GM12878 (cell line): ENCODE data around the gene TSSK2. TPM values are rescaled to one million over a fixed set of nuclear protein-coding genes. Genes with fewer than 3 reads are reported as not detected.

Experiments used
- ATAC-seq: fragments of 200-7000 bp; cut with Tn5 transposase; 3 replicates; pipeline ENCODE4 v1.9.1; 2020; ENCODE audit warnings: mild to moderate bottlenecking, moderate library complexity
- BruUV-seq: library from RNA; stranded (reverse); fragments of 400-500 nt; replicated peaks from 2 replicates; lab custom pipeline; 2021; lab: Mats Ljungman, UMichigan
- CTCF ChIA-PET: fragments of 300-600 bp; sonication (Branson Sonifier 250); formaldehyde crosslinking; extraction: SDS; loops from one replicate; lab custom pipeline; 2021; ENCODE audit warnings: inconsistent platforms; lab: Yijun Ruan, JAX
- POLR2A ChIA-PET: fragments of 350-600 bp; formaldehyde crosslinking; extraction: SDS; loops from one replicate; lab custom pipeline; 2021; ENCODE audit warnings: inconsistent platforms; lab: Charles Lee
- RAD21 ChIA-PET: fragments of 300-600 bp; sonication (Branson Sonifier 250); formaldehyde crosslinking; loops from one replicate; lab custom pipeline; 2023; ENCODE audit warnings: antibody characterized with exemption; ENCODE audit not compliant: unreplicated experiment; lab: Charles Lee
- SMC1A ChIA-PET: fragments of 300-600 bp; sonication (Branson Sonifier 250); formaldehyde crosslinking; loops from one replicate; lab custom pipeline; 2023; ENCODE audit not compliant: unreplicated experiment, uncharacterized antibody; lab: Charles Lee
- DNase-seq: peaks from one replicate; pipeline ENCODE4 v3.0.0-alpha.2; 2011; ENCODE audit warnings: low read depth, low spot score
- FAIRE-seq: peaks from 3 replicates; lab custom pipeline; 2011; peaks lifted over from hg19 to GRCh38; lab: Jason Lieb, UNC
- H2AFZ ChIP-seq: 2 replicates; pipeline ENCODE4 v1.6.0; 2011; ENCODE audit warnings: low read depth, low read length, control low read depth; ENCODE audit not compliant: control insufficient read depth
- H3K27ac ChIP-seq: 2 replicates; pipeline ENCODE4 v1.5.1; 2011; ENCODE audit warnings: control low read depth; ENCODE audit not compliant: control insufficient read depth, insufficient read depth
- H3K27me3 ChIP-seq, 2 experiments: replicated peaks in 1 of 2; 2 replicates each; pipeline versions ENCODE4 v1.6.0 to v1.6.1; 2011; ENCODE audit warnings: low read length in 1 of 2; ENCODE audit not compliant: control insufficient read depth in 2 of 2, insufficient read depth in 2 of 2
- H3K36me3 ChIP-seq, 2 experiments: 2 replicates each; pipeline ENCODE4 v1.5.1; 2011; ENCODE audit warnings: low read length in 1 of 2; ENCODE audit not compliant: control insufficient read depth in 2 of 2, insufficient read depth in 2 of 2
- H3K4me1 ChIP-seq: 2 replicates; pipeline ENCODE4 v1.6.1; 2011; ENCODE audit warnings: mild to moderate bottlenecking, low read length, moderate library complexity, mixed read lengths; ENCODE audit not compliant: control insufficient read depth, insufficient read depth
- H3K4me2 ChIP-seq: 2 replicates; pipeline ENCODE4 v1.6.0; 2011; ENCODE audit warnings: control low read depth; ENCODE audit not compliant: control insufficient read depth, insufficient read depth
- H3K4me3 ChIP-seq: fragments of 200-600 bp; sonication (generic); 2 replicates; pipeline ENCODE4 v1.5.1; 2016
- H3K79me2 ChIP-seq: 2 replicates; pipeline ENCODE4 v1.6.0; 2011; ENCODE audit warnings: low read length; ENCODE audit not compliant: control insufficient read depth, insufficient read depth
- H3K9ac ChIP-seq: 2 replicates; pipeline ENCODE4 v1.8.0; 2011; ENCODE audit warnings: low read length, control low read depth, mixed read lengths; ENCODE audit not compliant: control insufficient read depth, insufficient read depth
- H3K9me3 ChIP-seq: replicated peaks from 3 replicates; pipeline ENCODE4 v1.5.1; 2011; ENCODE audit warnings: mild to moderate bottlenecking, low read length; ENCODE audit not compliant: control insufficient read depth, insufficient read depth
- H4K20me1 ChIP-seq: 2 replicates; pipeline ENCODE4 v1.6.0; 2011; ENCODE audit not compliant: control insufficient read depth, insufficient read depth
- BACH1 ChIP-seq: fragments of 450-650 bp; IDR thresholded peaks from 2 replicates; pipeline ENCODE4 v1.6.1; 2017; ENCODE audit warnings: mild to moderate bottlenecking, borderline replicate concordance
- BHLHE40 ChIP-seq, 2 experiments: fragments of 450-650 bp in 1 of 2; IDR thresholded peaks; 2 replicates each; pipeline ENCODE4 v1.6.1; 2011 to 2017; ENCODE audit warnings: low read depth in 2 of 2, borderline replicate concordance in 1 of 2, improper control_type of control experiment in 1 of 2, low read length in 1 of 2, mild to moderate bottlenecking in 1 of 2
- FOXK2 ChIP-seq: fragments of 450-650 bp; IDR thresholded peaks from 2 replicates; pipeline ENCODE4 v1.6.1; 2017; ENCODE audit warnings: mild to moderate bottlenecking, moderate library complexity
- HDAC6 ChIP-seq: fragments of 200-600 bp; sonication (generic); IDR thresholded peaks from one replicate; pipeline ENCODE4 v1.8.0; 2017; ENCODE audit warnings: antibody characterized with exemption; ENCODE audit not compliant: unreplicated experiment
- NKRF ChIP-seq: fragments of 450-650 bp; conservative IDR thresholded peaks from 2 replicates; pipeline ENCODE4 v1.6.1; 2017; ENCODE audit warnings: mild to moderate bottlenecking, moderate library complexity
- RAD21 ChIP-seq: IDR thresholded peaks from 2 replicates; pipeline ENCODE4 v1.6.1; 2011; ENCODE audit warnings: mild to moderate bottlenecking, low read depth, low read length, moderate library complexity; ENCODE audit not compliant: insufficient read depth
- SPI1 ChIP-seq: IDR thresholded peaks from 2 replicates; pipeline ENCODE4 v1.6.1; 2011; ENCODE audit warnings: low read depth, mild to moderate bottlenecking, low read length, moderate library complexity, borderline replicate concordance; ENCODE audit not compliant: insufficient read depth
- SRF ChIP-seq, 2 experiments: IDR thresholded peaks; 2 replicates each; pipeline ENCODE4 v1.6.1; 2011; ENCODE audit warnings: low read depth in 2 of 2, low read length in 2 of 2, mild to moderate bottlenecking in 1 of 2, moderate library complexity in 1 of 2
- TARDBP ChIP-seq: IDR thresholded peaks from 2 replicates; pipeline ENCODE4 v1.6.1; 2016; ENCODE audit warnings: borderline replicate concordance
- ZNF274 ChIP-seq: IDR thresholded peaks from one replicate; pipeline ENCODE4 v1.8.0; 2011; ENCODE audit not compliant: insufficient read length, insufficient read depth
- WGBS: methylation state at CpG from one replicate; pipeline ENCODE4 v1.1.6; 2016; ENCODE audit warnings: low lambda C conversion rate; ENCODE audit not compliant: insufficient replicate concordance, insufficient coverage; ENCODE audit errors: missing lambda C conversion rate; 5-methylcytosine and 5-hydroxymethylcytosine counted together
- in situ Hi-C: fragments of 300-500 bp; cut with MboI; formaldehyde crosslinking; loops from 9 replicates; pipeline ENCODE4 v1.14.3; 2018; ENCODE audit warnings: mixed read lengths
- intact Hi-C: fragments of 100-400 bp; cut with micrococcal nuclease; formaldehyde crosslinking; loops from one replicate; pipeline ENCODE4 v1.14.2; 2022; ENCODE audit not compliant: unreplicated experiment
- polyA plus RNA-seq, 11 experiments: library from polyadenylated mRNA; depleted of rRNA in 4 of 11; unstranded in 6 of 11; stranded (reverse) in 5 of 11; fragments of >200 nt; fragmentation: Nextera tagmentation in 4 of 11; fragmentation: Illumina TruSeq in 1 of 11; extraction: Ambion mirVana in 4 of 11; extraction: Trizol in 1 of 11; gene quantifications; 1 replicate in 1 of 11; 2 replicates in 10 of 11; pipeline versions ENCODE4 v1.2.1 to v1.2.3, GENCODE V29; 2011 to 2016; ENCODE audit warnings: inconsistent platforms in 2 of 11, missing spikeins in 2 of 11, low read depth in 1 of 11
- total RNA-seq, 4 experiments: library from RNA; depleted of rRNA in 3 of 4; stranded (reverse); fragments of >200 nt in 3 of 4; fragmentation: Illumina TruSeq in 1 of 4; extraction: Trizol in 1 of 4; gene quantifications; 2 replicates each; pipeline versions ENCODE4 v1.2.1 to v1.2.3, GENCODE V29; 2013 to 2021
- TF ChIP-seq, protein P1 (sequence below): IDR thresholded peaks from 2 replicates; pipeline ENCODE4 v1.6.1; 2012; ENCODE audit warnings: low read length, inconsistent platforms
- TF ChIP-seq, protein P2 (sequence below): IDR thresholded peaks from 2 replicates; pipeline ENCODE4 v1.6.1; 2011; ENCODE audit warnings: mild to moderate bottlenecking, low read depth, low read length, moderate library complexity; ENCODE audit not compliant: insufficient replicate concordance

TSSK2 gene
- total and polyA plus RNA-seq, 10 of the 15 experiments (the other 5 are each of a cell fraction or from before 2014, with no cell fraction given): 0.03 to 0.17 TPM; not detected in 8

- no peak overlapping the region for H2AFZ ChIP-seq
- no peak overlapping the region for H3K4me3 ChIP-seq
- no peak overlapping the region for H3K27ac ChIP-seq
- POLR2A ChIA-PET: no interaction called here
- no peaks in the 10 kb centered on the region for H3K9me3 ChIP-seq
- H3K9ac ChIP-seq: no peak overlapping the region
- in situ Hi-C loops: no loop called here
- no peak for TF ChIP-seq NKRF
- no peak for TF ChIP-seq BACH1
- no peak for TF ChIP-seq BHLHE40 (IDR thresholded peaks at IDR 0.05; ENCODE audit: borderline replicate concordance in 1 of 2, low read depth in 2 of 2, low read length in 1 of 2)
- no peak for TF ChIP-seq SPI1
- TF ChIP-seq, protein P1, sequence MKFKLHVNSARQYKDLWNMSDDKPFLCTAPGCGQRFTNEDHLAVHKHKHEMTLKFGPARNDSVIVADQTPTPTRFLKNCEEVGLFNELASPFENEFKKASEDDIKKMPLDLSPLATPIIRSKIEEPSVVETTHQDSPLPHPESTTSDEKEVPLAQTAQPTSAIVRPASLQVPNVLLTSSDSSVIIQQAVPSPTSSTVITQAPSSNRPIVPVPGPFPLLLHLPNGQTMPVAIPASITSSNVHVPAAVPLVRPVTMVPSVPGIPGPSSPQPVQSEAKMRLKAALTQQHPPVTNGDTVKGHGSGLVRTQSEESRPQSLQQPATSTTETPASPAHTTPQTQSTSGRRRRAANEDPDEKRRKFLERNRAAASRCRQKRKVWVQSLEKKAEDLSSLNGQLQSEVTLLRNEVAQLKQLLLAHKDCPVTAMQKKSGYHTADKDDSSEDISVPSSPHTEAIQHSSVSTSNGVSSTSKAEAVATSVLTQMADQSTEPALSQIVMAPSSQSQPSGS: no peak
- TF ChIP-seq RAD21: no peak
- TF ChIP-seq, protein P2, sequence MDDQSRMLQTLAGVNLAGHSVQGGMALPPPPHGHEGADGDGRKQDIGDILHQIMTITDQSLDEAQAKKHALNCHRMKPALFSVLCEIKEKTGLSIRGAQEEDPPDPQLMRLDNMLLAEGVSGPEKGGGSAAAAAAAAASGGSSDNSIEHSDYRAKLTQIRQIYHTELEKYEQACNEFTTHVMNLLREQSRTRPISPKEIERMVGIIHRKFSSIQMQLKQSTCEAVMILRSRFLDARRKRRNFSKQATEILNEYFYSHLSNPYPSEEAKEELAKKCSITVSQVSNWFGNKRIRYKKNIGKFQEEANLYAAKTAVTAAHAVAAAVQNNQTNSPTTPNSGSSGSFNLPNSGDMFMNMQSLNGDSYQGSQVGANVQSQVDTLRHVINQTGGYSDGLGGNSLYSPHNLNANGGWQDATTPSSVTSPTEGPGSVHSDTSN: no peak
- TF ChIP-seq TARDBP: no peak
- TF ChIP-seq FOXK2: no peak
- no peak for TF ChIP-seq SRF (IDR thresholded peaks at IDR 0.05; ENCODE audit: low read depth in 2 of 2, low read length in 2 of 2)
- no peak for TF ChIP-seq HDAC6
- TF ChIP-seq ZNF274: no peak
- RAD21 ChIA-PET: no interaction called here
- no TSS peak for BruUV-seq
- H3K4me2 ChIP-seq: no peak overlapping the region
- H4K20me1 ChIP-seq: no peaks in the 10 kb centered on the region
- peaks cover 3 to 7% of the 10 kb centered on the region in 2 experiments; a peak in 3 of 4 replicates for H3K36me3 ChIP-seq
- no peaks in the 10 kb centered on the region for H3K4me1 ChIP-seq
- SMC1A ChIA-PET: interaction anchor here (1.0 to 1.1 kb wide), 2 partner anchors 9 to 13 kb away, joined by 3 read pairs; no protein-coding TSS in a partner anchor
- DNase-seq: no peak
- no peak for ATAC-seq
- CTCF ChIA-PET: interaction anchor here (0.8 kb wide), 1 partner anchor 50 kb away, joined by 3 read pairs; the partner anchor contains the start of gene ESS2
- intact Hi-C loops: no loop called here
- H3K27me3 ChIP-seq: no peaks in the 10 kb centered on the region
- no peaks in the 10 kb centered on the region; the same call in 1 of the 2 replicates for H3K79me2 ChIP-seq
- WGBS: 95% methylated on average over 4 of the region's 4 CpGs
- FAIRE-seq: no peak
Observed at GRCh38 chr22:19094393-19094997, 36.6 kb upstream of the TSSK2 start.
